ENCODE measurements around the gene ZNF534.
"Not testable (repeated sequence)": the region's sequence is repeated elsewhere in the genome, so short reads cannot be mapped to it uniquely, and the experiment has no call there.

GRCh38 chr19:52485561-52486240 lies 56.8 kb downstream of the ZNF534 start:
- TF ChIP-seq CTCF (IDR thresholded peaks at IDR 0.05; ENCODE audit: borderline replicate concordance, extremely low read depth, low read length, poor library complexity, severe bottlenecking); EZH2 (IDR thresholded peaks at IDR 0.05; ENCODE audit: borderline replicate concordance, low read depth, low read length, severe bottlenecking): not testable (repeated sequence)
